ENCODE measurements around the gene TMEM131. TPM values are rescaled to one million over a fixed set of nuclear protein-coding genes. Genes with fewer than 3 reads are reported as not detected.

Gene TMEM131
- polyA plus RNA-seq, 3 donors: 7.1 to 11.0 (median 10.6) TPM

DNA sequence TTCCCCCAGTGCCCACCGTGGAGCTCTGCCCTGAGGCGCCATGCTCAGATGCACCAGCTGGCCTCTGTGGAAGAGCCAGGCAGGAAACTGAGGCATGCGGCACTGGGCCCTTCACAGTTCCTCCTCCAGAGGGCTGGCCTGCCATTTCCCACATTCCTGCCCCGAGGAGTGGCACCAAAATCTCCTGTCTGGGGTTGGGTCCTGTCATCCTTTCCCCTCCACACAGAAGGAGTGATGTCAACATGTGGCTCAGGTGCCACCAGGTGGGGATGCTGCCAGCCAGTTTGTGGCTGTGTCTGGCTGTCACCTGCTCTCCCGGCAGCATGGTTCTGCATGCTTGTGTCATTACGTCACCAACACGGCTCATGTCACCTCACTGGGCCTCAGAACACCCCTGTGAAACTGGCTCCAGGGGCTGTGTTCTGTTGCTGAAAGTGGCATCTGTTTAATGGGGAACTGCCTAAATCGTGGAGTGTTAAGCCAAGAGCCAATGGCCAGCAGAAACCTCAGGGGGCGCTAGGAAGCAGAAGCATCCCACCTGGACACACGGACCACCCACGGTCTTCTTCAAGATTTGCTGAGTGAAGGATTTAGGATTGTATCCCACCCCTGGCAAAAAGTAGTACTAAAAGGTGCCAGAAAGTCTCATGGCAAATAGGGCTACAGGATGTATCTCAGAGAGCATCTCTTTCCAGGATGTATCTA lies 231.0 kb downstream of the TMEM131 start:
- no peak overlapping the region for H3K27ac ChIP-seq (ENCODE audit: low read depth, low read length)
- 90 to 94% (median 93%) methylated on average over 11 of the region's 11 CpGs for WGBS, 3 donors

DNA sequence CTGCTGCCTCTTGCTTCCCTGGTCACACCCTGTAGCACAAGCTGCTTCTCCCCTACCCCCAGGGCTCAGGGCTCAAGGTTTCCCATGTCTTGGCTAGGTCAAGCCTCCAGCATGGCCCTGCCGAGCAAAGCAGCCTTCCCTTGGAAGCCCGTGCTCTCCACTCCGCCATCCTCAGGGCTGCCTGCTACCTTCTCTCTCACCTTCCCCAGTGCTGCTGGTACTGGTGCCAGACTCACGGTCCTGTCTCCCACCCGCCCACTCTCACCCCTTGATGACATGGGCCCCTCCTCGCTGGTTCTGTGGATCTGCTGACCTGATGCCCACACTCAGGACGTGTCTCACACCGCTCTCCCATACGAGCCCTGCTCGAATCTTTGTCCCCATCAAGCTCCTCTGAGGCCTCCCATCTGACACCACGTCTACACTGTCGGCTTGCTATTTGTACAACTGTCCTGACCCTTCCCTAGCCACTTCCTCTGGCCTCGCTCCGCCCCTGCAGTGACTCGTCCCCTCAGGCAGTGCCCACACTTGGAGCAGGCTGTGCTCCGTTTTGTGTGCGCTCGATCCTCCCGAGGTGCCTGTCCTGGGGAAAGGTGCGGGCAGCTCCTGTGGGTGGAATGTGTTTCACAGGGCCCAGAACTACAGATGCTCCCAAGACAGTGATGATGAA lies 232.4 kb downstream of the TMEM131 start:
- WGBS, 3 donors: 81 to 92% (median 82%) methylated on average over 20 of the region's 20 CpGs
- no peak overlapping the region for H3K27ac ChIP-seq (ENCODE audit: low read depth, low read length)

DNA sequence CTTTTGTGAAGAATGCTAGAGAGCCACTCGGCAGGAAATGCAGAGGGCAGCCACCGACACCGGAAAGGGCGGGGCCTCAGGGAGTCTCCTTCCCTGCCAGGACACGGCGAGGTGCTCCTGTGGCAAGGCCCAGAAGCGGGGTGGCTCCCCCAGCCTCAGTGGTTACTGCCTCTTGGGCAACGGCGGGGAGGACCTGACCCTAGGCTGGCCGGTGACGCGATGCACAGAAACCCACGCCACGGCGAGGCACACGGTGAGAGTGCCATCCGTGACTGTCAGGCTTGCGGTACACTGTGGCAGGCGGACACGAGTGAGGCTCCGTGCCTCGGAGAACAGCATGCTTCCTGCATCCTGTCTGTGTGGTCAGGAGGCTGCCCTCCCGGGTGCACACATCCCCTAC lies 234.6 kb downstream of the TMEM131 start:
- WGBS, 3 donors: 66 to 81% (median 68%) methylated on average over 15 to 23 of the region's 23 CpGs
- H3K27ac ChIP-seq (ENCODE audit: low read depth, low read length): no peak overlapping the region

DNA sequence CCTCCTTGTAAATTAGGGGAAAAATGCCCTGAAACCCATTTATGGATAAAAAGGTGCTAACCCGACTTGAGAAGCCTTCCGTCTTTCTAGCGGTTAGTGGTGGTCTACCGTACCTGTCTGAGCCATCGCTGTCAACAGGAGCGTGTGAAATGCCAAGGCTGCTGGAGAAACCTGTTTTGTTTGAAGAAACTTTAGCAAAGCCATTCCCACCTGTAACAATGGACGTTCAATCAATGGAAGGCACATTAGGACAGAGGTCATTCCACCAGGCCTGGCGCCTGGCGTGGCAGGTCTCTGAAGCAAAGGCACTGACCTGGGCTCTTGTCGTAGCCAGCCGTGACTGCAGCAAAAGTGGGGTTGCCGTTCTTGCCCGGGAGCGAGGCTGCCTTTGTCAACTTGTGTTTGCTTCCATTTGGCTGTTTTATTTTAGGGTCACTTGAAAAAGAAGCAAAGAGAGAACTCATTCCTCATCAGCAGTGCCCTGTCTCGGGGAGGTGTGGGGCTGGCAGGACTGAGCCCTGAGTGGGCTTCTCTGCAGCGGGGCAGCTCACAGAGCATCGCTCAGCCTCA lies 235.2 kb downstream of the TMEM131 start:
- H3K27ac ChIP-seq (ENCODE audit: low read depth, low read length): no peak overlapping the region
- WGBS, 3 donors: 82 to 96% (median 90%) methylated on average over 17 of the region's 17 CpGs

DNA sequence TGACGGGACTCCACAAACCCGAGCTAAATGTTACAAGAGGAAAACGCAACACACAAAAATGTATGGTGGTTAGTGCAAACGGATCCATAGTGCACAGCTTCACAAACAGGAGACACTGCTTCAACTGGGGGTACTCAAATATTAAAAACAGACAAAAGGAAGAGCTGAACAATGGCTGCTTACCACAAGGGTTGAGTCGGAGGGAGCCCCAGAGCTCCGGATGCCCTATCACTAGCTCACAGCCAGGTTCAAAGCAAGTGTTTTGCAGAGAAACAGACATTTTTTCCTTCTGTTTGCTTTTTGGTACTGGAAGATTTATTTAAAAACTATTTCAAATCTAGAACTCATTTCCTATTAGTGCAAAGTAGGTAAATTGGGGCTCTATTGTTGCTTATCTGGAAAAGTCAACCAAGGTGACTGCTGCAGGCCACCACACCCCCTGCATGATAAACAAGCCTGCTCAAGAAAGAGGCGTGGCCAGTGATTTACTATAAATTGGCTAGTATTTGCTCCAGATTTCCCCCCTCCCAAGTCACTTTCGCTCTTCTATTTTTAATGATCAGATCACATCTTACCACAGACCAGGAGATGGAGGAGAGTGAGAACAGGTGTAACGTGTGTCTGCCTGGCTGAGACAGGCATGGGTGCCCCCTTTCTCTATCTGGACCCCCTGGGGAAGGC lies 235.9 kb downstream of the TMEM131 start:
- H3K27ac ChIP-seq (ENCODE audit: low read depth, low read length): no peak overlapping the region
- WGBS, 3 donors: 83 to 91% (median 91%) methylated on average over 9 of the region's 9 CpGs

DNA sequence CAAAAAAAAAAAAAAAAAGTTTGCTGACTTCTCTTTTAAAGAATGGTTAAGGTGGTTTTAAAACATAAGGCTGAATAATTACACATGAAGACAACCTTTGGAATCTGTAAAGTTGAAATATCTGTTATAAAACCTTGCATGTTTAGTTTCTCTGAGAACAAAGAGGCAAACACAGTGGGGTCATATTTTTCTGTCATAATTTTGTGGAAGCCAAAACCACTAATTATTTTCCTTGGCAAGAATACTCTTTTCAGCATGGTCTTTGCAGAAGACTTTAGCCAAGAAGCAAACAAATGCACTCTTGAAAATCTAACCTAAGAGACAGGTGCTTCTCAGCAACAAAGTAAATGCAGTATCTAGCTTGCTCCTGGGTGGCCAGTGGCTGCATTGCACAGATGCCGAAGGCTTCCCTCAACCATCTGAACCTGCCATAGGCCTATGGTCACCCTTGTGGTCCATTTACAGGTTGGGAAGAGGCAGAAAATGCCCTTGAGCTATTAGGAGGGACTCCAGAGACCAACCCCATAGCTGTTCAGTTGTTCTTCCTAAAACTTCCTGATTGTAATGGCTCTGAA lies 237.5 kb downstream of the TMEM131 start:
- H3K27ac ChIP-seq (ENCODE audit: low read depth, low read length): no peak overlapping the region
- 94 to 100% (median 96%) methylated on average over 1 of the region's 1 CpG for WGBS, 3 donors

DNA sequence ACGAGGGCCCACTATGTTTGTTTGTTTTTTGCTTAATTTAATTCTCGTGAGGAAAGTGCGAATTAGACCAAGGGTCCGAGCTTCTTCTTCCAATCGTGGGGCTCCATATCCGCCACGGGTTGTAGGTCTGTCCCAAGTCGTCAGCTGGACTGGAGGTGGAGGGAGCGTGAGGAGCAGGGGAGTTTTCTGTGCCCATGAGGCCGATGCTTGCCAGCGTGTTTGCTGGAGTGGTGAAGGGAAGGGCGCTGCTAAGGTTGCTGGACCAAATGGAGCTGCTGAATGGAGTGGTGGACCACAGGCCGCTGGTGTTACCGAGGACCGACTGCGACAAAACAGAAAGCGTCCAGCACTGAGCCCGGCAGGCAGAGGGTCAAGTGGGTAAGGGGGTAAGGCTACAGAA lies 238.7 kb downstream of the TMEM131 start:
- H3K27ac ChIP-seq (ENCODE audit: low read depth, low read length): no peak overlapping the region
- 89 to 98% (median 96%) methylated on average over 18 of the region's 18 CpGs for WGBS, 3 donors

DNA sequence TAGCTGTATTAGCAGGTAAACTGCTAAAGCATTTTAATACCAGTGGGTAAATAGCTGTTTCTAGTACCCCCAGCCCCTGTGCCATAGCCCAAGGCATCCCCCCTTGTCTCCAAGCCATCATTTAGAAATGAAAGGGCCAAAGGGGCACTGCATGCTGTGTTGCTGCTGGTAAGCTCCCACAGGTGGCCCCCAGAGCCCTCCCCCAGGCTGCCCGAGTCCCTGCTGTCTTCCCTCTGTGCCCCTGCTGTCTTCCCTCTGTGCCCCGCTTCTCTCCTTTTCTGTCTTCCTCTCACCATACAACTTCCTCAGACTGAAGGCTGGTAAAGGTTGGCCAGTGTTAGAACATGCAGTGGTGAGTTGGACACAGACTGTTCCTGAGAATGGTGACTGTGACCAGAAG lies 240.3 kb downstream of the TMEM131 start:
- no peak overlapping the region for H3K27ac ChIP-seq (ENCODE audit: low read depth, low read length)
- WGBS, 3 donors: 92 to 100% (median 94%) methylated on average over 2 of the region's 2 CpGs

GRCh38 chr2:97754690-97755346 lies 240.9 kb downstream of the TMEM131 start:
- 77 to 94% (median 78%) methylated on average over 12 of the region's 12 CpGs for WGBS, 3 donors

GRCh38 chr2:97752342-97753334 lies 243.1 kb downstream of the TMEM131 start:
- no peak overlapping the region for H3K27ac ChIP-seq (ENCODE audit: low read depth, low read length)
- 90 to 92% (median 91%) methylated on average over 3 of the region's 3 CpGs for WGBS, 3 donors

More at GRCh38 chr2:97754690-97755346, 240.9 kb downstream of the TMEM131 start:
- H3K27ac ChIP-seq (ENCODE audit: low read depth, low read length): no peak overlapping the region

- no peak overlapping the region for H3K27ac ChIP-seq (ENCODE audit: low read depth, low read length)
- WGBS, 3 donors: 51 to 72% (median 52%) methylated on average over 3 of the region's 3 CpGs
Measured at GRCh38 chr2:97751752-97752151, 244.0 kb downstream of the TMEM131 start.

DNA sequence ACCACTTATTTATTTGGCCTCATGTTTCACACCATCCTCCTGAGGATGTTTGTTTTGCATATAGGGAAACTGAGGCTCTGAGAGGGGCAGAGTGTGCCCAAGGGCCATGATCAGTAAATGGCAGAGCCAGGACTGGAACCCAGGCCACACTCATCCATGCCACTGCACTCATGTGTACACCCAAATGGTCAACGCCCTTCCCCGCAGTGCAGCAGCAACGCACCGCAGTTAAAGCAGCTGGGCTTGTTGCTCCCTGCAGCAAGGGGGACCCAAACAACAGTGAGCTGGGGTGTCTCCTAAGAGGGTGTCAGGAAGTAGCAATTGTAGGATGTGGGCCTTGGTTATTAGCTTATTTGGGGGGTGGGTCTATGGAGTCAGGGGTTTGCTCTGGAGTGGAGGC lies 245.7 kb downstream of the TMEM131 start:
- no peak overlapping the region for H3K27ac ChIP-seq (ENCODE audit: low read depth, low read length)
- WGBS, 3 donors: 97 to 100% (median 100%) methylated on average over 4 of the region's 4 CpGs

DNA sequence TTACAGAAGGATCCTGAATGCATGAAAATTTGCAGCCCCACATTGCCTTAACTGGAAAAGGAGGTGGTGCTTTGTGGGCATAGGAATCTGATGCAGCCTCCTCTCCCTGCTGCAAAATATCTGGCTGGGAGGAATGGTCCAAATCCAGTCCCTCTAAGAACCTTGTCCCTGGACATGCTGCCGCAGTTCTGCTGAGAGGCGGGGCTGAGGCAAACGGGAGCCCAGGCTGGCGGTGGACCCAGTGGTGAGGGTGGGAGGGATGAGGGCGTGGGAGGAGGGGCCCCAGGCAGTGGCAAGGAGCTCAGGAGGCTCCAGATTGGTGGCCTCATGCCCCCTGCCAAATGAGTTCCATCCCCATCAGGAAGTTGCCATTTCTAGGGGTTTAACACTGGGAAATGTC lies 246.2 kb downstream of the TMEM131 start:
- no peak overlapping the region for H3K27ac ChIP-seq (ENCODE audit: low read depth, low read length)
- 73 to 83% (median 75%) methylated on average over 5 of the region's 5 CpGs for WGBS, 3 donors

- WGBS, 3 donors: 80 to 85% (median 85%) methylated on average over 4 of the region's 4 CpGs
- H3K27ac ChIP-seq (ENCODE audit: low read depth, low read length): no peak overlapping the region
Measured at GRCh38 chr2:97747716-97748115, 248.0 kb downstream of the TMEM131 start.

GRCh38 chr2:97747285-97747684 lies 248.5 kb downstream of the TMEM131 start:
- H3K27ac ChIP-seq (ENCODE audit: low read depth, low read length): no peak overlapping the region
- 71 to 80% (median 79%) methylated on average over 3 of the region's 3 CpGs for WGBS, 3 donors

DNA sequence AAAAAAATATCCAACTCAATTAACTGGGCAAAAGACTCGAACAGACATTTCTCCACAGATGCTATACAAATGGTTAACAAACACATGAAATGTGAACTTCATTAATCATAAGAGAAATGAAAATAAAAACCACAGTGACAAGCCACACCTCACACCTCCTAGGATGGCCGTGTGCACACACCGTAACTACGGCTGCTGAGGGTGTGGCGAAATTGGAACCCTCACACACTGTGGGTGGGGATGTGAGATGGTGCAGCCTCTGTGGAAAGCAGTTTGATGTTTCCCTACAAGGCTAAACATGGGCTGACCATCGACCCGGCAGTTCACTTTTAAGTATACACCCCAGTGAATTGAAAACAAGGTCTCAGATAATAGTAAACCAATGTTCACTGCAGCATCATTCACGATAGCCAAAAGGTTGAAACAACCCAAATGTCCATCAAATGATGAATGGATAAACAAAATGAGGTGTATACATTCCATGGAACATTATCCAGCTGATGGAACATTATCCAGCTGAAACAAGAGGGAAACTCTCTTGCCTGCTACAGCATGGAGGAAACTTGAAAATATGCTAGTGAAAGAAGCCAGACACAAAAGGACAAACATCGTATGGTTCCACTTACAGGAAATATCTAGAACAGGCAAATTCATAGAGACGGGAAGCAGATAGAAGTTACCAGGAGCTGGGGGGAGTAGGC lies 250.1 kb downstream of the TMEM131 start:
- no peak overlapping the region for H3K27ac ChIP-seq (ENCODE audit: low read depth, low read length)
- 55 to 64% (median 56%) methylated on average over 10 of the region's 10 CpGs for WGBS, 3 donors

DNA sequence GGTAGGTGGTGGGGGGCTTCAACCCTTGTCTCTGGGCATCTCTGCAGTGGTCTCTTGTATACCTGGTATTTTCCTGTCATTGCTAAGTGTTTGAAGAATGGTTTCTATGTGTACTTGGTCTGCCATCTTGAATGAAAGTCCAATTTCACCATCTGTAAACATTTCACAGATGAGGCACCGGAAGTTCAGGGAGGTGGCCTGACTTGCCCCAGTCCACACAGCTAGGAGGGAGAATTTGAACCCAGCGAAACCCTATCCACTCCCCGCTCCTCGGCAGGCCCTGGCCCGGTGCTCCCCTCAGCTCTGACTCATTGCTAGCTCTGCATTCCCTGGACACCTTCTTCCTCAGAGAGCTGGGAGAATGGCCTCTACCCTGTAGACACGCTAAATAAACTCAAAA lies 251.8 kb downstream of the TMEM131 start:
- no peak overlapping the region for H3K27ac ChIP-seq (ENCODE audit: low read depth, low read length)
- WGBS, 3 donors: 95 to 98% (median 97%) methylated on average over 6 of the region's 6 CpGs

Data from adipose tissue (tissue), 3 donors.